GM18867 (cell line): ENCODE results near the gene GSTM2.

Experiments
- ATAC-seq: cut with Tn5 transposase; IDR thresholded peaks from one replicate; pipeline ENCODE4 v1.9.1; 2021; ENCODE audit warnings: mild to moderate bottlenecking, moderate library complexity; ENCODE audit not compliant: unreplicated experiment

GSTM2 gene

GRCh38 chr1:109667452-109668122 is at the start of gene GSTM2:
GSTM2 (plus strand) TSS chr1:109668057; CDS start chr1:109668116, 59 bp downstream.
- ATAC-seq = peak; percentile 56

GRCh38 chr1:109618661-109619575 is 48.9 kb upstream of the GSTM2 start:
- no peak for ATAC-seq

DNA sequence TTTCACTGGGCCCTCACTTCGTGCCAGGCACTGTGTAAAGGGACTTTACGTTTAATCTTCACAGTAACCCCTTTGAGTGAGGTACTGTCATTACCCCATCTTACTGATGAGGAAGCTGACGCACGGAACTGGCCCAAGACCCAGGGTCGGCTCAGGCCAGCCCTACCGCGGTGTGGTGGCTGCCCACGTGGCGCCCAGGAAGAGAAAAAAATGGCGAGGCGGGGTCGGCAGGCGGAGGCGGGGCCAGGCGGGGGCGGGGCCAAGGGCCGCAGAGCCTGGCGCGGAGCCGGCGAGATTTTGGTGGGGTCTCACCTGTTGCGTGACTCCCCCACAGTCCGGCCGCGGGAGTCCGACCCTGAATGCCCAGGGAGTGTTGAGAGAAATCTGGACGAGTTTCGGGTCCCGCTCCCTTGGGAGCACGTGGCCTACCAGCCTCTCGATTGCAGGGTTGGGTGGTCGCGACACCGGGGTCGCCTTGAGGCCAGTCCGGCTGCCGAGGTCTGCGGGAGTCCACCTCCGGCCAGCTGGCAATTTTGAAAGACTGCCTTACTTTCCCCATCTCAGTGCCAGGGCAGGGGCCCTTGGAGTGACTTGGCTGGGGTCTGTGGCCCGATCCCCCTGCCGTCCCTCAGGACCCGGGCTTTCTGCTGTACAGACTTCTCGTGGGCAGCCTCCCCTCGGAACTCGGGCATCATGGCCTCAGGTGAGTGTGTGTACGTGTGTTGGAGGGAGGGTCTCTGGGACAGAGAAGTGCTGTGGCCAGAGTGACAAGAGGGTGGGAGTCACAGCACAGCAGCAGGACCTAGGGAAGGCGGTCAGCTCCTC is 48.1 kb upstream of the GSTM2 start, which contains the start of the genes AMPD2 and GNAT2:
Gene AMPD2, plus strand, starts transcription at position 262 of the 825 bp plus-strand sequence. CDS start 1,339 bp downstream, outside the sequence.
Gene GNAT2, minus strand, starts transcription at position 41 of the 825 bp plus-strand sequence. CDS start 6,746 bp downstream, outside the sequence.
- peak; percentile 62 for ATAC-seq

DNA sequence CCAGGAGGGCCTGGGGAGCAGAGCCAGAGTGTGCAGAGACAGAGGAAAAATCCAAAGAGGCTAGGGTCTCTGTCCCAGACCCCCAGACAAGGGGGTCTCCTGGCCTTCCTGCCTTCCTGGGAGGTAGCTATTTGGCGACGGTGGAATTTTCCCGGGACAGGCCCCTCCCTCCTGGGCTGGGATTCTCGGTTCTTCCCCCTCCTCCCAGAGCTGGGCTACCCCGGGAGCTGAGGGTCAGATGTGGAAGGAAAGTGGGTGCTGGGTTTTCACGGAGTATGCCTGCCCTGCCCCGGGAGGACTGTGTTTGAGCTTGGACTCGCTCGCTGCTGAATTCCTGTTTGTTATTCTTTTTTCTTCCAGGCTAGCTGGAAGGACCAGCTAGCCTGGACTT is 47.5 kb upstream of the GSTM2 start:
- ATAC-seq = no peak

- peak; percentile 79 for ATAC-seq
Observed at GRCh38 chr1:109620841-109621286, 47.0 kb upstream of the GSTM2 start.

DNA sequence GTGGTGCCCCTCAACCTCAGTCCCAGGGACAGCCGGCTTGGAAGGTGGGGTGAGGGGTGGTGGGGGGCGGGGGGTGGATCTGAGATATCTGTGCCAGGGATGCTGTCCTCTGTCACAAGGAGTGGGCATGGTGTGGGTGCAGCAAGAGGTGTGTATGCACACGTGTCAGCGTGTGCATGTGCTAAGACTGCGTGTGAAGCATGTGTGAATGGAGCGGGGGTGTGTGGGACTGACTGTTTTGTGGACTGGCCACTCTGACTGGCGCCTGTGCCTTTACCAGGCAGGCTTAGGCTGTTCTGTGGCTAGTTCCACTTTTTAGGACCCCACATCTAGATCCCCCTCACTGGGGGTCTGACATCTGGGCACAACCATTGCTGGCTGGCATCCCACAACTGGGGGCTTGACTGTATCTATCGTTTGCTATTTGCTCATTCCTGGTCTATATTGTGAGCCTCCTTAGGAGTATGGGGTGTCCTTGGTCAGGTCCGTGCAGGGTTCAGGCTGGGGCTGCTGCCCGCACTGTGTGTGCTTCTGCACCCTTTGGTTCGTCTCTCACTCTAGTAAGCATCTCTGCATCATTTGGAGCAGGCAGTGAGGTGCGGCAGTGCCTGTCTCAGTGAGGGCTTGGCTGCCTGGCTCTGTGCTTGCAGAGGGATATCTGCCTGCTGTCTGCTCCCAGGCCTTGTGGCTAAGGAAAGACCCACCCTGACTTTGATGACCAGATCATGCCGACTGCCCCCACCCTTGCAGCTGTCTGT is 46.3 kb upstream of the GSTM2 start:
- no peak for ATAC-seq

DNA sequence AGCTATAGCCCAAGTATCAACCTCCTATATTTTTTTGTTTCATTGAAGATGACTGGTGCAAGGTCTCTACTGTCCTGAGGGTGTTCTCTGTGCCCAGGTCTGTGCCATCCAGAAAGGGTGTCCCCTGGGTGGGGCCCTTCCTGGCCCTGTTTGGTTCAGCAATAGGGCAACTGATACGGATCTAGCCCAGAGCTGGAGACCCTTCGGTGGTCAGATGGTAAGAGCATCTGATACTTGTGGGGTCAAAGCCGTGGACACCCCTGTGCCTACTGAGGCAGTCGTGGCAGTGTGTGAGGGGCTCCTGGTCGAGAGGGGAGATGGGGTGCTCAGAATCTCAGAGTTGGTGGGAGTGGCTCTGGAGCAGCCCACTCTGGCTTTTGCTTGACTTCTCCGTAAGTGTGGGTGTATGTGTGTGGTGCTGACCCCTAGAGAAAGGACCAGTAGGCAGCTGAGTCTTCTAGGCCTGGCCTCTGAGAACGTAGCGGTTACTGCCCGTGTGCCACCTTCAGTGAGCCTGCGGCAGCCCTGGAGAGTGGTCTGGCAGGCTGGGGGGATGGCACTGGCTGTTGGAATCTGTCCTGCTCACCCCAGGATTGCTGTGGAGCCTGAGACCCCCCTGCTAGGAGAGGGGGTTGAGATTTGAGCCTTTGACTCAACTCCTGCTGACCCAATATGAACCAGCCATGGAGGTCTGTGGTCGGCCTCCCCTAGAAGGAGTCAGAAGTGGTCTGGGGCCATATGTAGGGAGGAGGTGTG is 45.5 kb upstream of the GSTM2 start:
- no peak for ATAC-seq

GRCh38 chr1:109622895-109623294 is 45.0 kb upstream of the GSTM2 start:
- ATAC-seq = no peak

GRCh38 chr1:109623601-109624161 is 44.2 kb upstream of the GSTM2 start:
- ATAC-seq = no peak

DNA sequence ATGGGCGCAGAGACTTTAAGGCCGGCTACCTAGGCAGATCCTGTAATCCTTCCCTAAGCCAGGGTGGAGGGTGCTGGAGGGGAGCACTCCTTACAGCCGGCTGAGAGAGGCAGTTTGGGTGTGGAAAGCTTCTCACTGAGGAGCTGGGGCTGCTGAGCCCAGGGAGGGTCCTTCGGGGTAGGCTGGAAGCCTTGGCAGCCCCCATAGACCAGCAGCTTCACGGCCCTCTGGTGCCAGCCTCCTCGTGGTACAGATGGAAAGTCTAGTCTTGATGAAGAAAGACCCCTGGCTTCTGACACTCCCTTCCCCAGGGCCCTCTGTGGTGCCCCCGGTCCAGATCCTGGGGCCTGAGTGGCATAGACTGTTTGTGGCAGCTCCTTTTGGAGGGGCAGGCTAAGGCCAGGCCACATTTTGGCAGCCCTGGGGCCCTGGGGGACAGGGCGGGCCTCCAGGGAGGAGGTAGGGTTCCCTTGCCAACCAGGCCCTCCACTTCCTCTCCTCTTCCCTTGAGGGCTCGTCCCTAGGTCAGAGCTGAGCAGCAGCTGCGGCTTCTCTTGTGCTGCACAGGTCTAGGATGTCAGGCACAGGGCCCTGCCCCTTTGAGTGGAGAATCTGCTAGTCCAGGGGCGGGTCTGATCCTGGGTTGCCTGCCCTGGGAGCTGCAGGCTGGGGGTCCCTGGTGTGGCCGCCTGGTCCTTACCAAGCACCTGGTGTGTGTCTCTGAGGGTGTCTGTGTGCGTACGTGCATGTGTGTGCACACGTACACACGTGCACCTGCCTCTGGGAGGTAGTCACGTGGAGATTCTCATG is 43.5 kb upstream of the GSTM2 start:
- ATAC-seq = no peak

DNA sequence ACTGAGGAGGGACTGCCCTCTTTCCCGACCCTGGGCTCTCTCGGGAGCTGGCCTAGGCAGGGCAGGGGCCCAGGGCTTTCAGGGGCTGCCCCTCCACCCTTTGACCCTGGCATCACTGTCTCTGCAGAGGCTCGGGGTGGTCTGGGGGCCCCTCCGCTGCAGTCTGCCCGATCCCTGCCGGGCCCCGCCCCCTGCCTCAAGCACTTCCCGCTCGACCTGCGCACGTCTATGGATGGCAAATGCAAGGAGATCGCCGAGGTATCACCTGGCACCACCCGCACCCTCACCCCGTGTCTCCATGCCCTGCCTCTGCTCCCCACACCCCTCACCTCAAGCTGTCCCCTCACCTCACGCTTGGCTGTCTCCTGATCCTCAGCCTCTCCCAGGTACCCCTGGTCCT is 42.7 kb upstream of the GSTM2 start:
- no peak for ATAC-seq

- no peak for ATAC-seq
Observed at GRCh38 chr1:109625601-109626560, 42.0 kb upstream of the GSTM2 start.

GRCh38 chr1:109626682-109627408 is 41.0 kb upstream of the GSTM2 start:
- no peak for ATAC-seq

GRCh38 chr1:109627692-109628399 is 40.0 kb upstream of the GSTM2 start:
- no peak for ATAC-seq

GRCh38 chr1:109628540-109629321 is 39.1 kb upstream of the GSTM2 start:
- no peak for ATAC-seq
